ENCODE results near the gene SPEG.

DNA sequence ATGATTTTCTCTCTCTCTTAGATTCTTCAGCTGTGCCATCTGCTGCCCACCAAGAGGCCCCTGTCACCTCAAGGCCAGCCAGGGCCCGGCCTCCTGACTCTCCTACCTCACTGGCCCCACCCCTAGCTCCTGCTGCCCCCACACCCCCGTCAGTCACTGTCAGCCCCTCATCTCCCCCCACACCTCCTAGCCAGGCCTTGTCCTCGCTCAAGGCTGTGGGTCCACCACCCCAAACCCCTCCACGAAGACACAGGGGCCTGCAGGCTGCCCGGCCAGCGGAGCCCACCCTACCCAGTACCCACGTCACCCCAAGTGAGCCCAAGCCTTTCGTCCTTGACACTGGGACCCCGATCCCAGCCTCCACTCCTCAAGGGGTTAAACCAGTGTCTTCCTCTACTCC is 54.7 kb downstream of the SPEG start:
- TF ChIP-seq MYC (IDR thresholded peaks at IDR 0.05; ENCODE audit: borderline replicate concordance, low read length): no peak
- TF ChIP-seq CTCF (IDR thresholded peaks at IDR 0.05): no peak
- TF ChIP-seq MAX (IDR thresholded peaks at IDR 0.05): no peak
- no peak for TF ChIP-seq TP53 (CRISPR knock-in tag; IDR thresholded peaks at IDR 0.05)
- TF ChIP-seq POLR2A (IDR thresholded peaks at IDR 0.05; ENCODE audit: low read length): no peak
- TF ChIP-seq RFX5 (IDR thresholded peaks at IDR 0.05): no peak
- TF ChIP-seq POLR2AphosphoS2 (conservative IDR thresholded peaks at IDR 0.05; ENCODE audit: low read length): no peak
- TF ChIP-seq EHMT2 (IDR thresholded peaks at IDR 0.05; ENCODE audit: low read depth): no peak
- TF ChIP-seq ZSCAN20 (CRISPR knock-in tag; IDR thresholded peaks at IDR 0.05): no peak
- no peak for TF ChIP-seq JUNB (IDR thresholded peaks at IDR 0.05)
- TF ChIP-seq, protein P1, sequence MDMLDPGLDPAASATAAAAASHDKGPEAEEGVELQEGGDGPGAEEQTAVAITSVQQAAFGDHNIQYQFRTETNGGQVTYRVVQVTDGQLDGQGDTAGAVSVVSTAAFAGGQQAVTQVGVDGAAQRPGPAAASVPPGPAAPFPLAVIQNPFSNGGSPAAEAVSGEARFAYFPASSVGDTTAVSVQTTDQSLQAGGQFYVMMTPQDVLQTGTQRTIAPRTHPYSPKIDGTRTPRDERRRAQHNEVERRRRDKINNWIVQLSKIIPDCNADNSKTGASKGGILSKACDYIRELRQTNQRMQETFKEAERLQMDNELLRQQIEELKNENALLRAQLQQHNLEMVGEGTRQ (IDR thresholded peaks at IDR 0.05): no peak
- no peak for TF ChIP-seq RAD21 (conservative IDR thresholded peaks at IDR 0.05 in 1 of 2, IDR thresholded peaks at IDR 0.05 in 1 of 2)
- TF ChIP-seq MAZ (IDR thresholded peaks at IDR 0.05; ENCODE audit: borderline replicate concordance, low read depth, low read length): no peak

Data from A549 (cell line).